T-helper 1 cell treated with Interleukin-12 subunit alpha and Interleukin-12 subunit beta and Interleukin-4 antibody, amounts not matched to agents 30 ng/mL and 1 ng/mL, for 36 hours (primary cell): Measurements from ENCODE around the gene ZNF358. TPM values are rescaled to one million over a fixed set of nuclear protein-coding genes. Genes with fewer than 3 reads are reported as not detected.

Source experiments
- intact Hi-C: fragments of 100-400 bp; cut with micrococcal nuclease; formaldehyde crosslinking; loops from one replicate; pipeline ENCODE4 v1.15.1; 2024
- total RNA-seq: library from RNA; stranded (reverse); gene quantifications from 2 replicates; pipeline ENCODE4 v1.2.3, GENCODE V29; 2022

The ZNF358 gene
- total RNA-seq, 1 donor from 2014 or later: 5.9 TPM

DNA sequence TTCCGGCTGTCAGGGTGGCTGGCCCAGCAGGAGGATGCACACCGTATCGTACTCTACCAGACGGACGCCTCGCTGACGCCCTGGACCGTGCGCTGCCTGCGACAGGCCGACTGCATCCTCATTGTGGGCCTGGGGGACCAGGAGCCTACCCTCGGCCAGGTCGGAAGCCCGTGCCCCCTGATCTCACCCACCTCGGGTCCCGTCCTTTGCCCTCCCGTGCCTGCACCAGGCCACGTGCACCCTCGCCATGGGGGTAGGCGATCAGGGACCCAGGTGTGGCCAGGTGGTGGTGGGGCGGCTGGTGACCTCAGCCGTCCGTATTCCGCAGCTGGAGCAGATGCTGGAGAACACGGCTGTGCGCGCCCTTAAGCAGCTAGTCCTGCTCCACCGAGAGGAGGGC, 38.7 kb downstream of the ZNF358 start:
- intact Hi-C loops: no loop called here

DNA sequence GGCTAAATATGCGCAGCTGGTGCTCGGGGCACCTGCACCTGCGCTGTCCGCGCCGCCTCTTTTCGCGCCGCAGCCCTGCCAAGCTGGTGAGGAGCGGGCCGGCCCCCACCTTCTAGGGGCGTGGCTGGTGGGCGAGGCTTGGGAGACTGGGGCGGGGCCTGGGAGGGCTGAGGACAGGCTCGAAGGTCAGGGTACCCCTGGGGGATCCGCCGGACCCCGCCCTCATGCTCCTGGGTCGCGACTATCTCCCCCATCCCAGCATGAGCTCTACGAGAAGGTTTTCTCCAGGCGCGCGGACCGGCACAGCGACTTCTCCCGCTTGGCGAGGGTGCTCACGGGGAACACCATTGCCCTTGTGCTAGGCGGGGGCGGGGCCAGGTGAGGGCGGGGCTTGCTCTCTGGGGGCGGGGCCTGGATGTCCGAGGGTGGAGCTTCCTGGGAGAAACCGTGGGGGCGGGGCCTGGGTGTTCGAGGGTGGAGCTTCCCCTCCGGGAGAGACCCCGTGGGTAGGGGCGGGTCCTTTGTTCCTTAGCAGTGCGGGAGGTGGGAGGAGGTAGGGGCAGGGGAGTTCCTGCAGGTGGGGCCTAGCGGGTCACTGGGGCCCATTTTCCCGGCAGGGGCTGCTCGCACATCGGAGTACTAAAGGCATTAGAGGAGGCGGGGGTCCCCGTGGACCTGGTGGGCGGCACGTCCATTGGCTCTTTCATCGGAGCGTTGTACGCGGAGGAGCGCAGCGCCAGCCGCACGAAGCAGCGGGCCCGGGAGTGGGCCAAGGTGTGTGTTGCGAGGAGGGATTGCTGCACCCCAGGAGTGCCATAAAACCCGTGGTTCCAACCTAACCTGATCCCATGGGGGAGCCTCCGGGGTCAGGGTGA, 39.3 kb downstream of the ZNF358 start:
- intact Hi-C loops: no loop called here

- intact Hi-C loops: no loop called here
These were observed 40.9 kb downstream of the ZNF358 start for GRCh38 chr19:7556696-7557315.

DNA sequence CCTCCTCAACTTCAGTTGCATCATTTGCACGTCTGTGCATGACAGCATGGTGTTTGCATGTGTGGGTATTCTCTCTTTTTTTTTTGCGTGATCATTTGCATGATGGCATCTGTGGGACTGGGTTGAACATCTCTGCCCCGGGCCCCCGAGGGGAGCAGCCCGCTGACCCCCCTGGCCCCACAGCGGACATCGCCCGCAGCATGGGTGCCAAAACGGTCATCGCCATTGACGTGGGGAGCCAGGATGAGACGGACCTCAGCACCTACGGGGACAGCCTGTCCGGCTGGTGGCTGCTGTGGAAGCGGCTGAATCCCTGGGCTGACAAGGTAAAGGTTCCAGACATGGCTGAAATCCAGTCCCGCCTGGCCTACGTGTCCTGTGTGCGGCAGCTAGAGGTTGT, 42.8 kb downstream of the ZNF358 start:
- intact Hi-C loops: no loop called here

DNA sequence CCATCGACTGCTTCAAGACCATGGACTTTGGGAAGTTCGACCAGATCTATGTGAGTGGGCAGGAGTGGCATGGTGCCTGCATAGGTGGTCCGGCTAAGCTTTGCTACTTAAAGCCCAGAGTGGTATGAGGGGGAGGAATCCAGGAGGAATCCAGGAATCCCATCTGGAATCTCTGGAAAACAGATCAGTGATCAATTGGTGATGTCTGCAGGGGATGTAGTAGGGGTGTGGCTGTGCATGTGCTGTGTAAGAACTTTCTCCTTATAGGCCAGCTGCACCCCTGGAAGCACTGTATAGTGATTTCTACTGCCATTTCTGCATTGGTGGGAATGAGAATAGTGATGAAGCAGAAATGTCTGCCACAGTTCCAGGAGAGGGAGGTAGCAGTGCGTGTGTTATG, 43.2 kb downstream of the ZNF358 start:
- intact Hi-C loops: no loop called here

GRCh38 chr19:7560255-7560654, 44.4 kb downstream of the ZNF358 start:
- intact Hi-C loops: no loop called here

DNA sequence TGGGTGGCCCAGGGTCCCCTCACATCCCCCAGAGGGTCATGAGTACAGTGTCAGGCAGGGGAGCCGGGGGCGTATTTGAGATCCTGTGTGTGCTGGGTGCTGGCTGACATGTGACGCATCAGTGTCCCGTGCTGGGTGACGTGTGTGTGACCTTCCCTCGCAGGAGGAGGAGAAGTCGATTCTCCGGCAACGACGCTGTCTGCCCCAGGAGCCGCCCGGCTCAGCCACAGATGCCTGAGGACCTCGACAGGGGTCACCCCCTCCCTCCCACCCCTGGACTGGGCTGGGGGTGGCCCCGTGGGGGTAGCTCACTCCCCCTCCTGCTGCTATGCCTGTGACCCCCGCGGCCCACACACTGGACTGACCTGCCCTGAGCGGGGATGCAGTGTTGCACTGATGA, 45.4 kb downstream of the ZNF358 start:
- intact Hi-C loops: no loop called here

DNA sequence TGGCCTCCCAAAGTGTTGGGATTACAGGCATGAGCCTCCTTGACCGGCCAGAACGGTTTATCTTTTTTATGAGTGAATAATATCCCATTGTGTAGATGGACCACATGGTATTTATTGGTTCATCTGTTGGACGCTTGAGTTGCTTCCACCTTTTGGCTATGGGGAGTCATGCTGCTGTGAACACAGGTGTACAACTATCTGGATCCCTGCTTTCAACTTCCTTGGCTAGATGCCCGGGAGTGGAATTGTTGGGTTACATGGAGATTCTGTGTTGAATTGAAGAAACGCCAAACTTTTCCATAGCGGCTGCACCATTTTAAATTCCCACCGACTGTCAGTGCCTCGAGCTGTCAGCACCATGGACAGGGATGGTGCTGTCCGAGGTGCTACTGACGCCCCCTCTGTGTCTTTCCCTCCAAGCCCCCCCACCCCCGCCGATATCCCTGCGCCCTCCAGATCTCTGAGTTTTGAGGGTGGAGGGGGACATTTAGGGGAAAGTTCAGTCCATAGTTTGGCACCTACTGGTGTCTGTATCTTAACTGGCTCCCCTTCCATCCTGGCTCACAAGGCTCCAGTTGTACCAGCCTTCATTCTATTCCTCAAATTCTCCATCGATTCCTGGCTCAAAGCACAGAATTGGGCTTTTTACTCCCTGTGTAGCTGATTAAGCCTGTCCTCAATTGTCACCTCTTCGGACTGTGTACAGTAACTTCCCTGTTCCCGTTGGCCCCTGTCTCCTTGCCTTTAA, 46.9 kb downstream of the ZNF358 start:
- intact Hi-C loops: no loop called here

DNA sequence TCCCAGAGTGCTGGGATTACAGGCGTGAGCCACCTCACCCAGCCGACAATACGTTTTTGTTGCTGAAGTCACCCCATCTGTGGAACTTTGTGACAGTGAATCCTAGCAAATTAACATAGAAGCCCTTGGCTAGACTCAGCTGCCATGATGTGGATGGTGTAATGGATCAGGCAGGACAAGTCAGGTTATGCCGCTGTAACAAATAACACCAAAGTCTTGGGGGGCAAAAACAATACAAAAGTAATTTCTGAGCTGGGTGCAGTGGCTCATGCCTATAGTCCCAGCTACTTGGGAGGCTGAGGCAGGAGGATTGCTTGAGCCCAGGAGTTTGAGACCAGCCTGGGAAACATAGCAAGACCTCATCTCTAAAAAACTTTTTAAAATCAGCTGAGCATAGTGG, 49.0 kb downstream of the ZNF358 start:
- intact Hi-C loops: loop anchor here (5.0 kb wide), 1 partner anchor 198 kb away; no protein-coding TSS in a partner anchor

DNA sequence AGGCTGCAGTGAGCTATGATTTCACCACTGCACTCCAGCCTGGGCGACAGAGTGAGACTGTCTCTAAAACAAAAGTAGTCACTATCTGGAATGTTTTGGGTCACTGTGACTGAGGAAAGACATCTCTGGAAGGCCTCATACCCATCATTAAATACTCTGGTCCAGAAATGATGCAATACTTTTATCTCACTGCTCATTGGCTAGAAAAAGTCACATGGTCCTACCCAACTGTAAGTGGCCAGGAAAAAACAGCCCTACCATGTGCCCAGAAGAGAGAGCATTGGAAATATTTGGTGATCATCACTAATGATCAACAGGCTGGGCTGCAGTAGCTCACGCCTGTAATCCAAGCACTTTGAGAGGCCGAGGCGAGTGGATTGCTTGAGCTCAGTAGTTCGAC, 49.4 kb downstream of the ZNF358 start:
- intact Hi-C loops: loop anchor here (5.0 kb wide), 1 partner anchor 198 kb away; no protein-coding TSS in a partner anchor

Other genes starting within 250 kb of the ZNF358 start
- 0.51 and 0.81 TPM in 2 replicates for gene INSR, start 221.7 kb upstream of the ZNF358 start, total RNA-seq
- gene ARHGEF18, start 167.2 kb upstream of the ZNF358 start, total RNA-seq: 41.8 and 51.2 TPM in 2 replicates
- 0.42 and 0.98 TPM in 2 replicates for gene PEX11G, start 27.1 kb upstream of the ZNF358 start, total RNA-seq
- gene MCOLN1, start 6.5 kb downstream of the ZNF358 start, total RNA-seq: 15.8 and 18.4 TPM in 2 replicates
- gene PNPLA6, start 19.6 kb downstream of the ZNF358 start, total RNA-seq: 143 and 148 TPM in 2 replicates
- 0.34 and 0.39 TPM in 2 replicates for gene CAMSAP3, start 79.8 kb downstream of the ZNF358 start, total RNA-seq
- gene XAB2, start 113.4 kb downstream of the ZNF358 start, total RNA-seq: 46.1 and 47.0 TPM in 2 replicates
- gene PET100, start 113.7 kb downstream of the ZNF358 start, total RNA-seq: 119 and 124 TPM in 2 replicates
- gene PCP2, start 117.6 kb downstream of the ZNF358 start, total RNA-seq: 1.7 and 1.9 TPM in 2 replicates
- gene STXBP2, start 121.0 kb downstream of the ZNF358 start, total RNA-seq: 148 and 152 TPM in 2 replicates
- not detected in 2 replicates for gene RETN, start 152.9 kb downstream of the ZNF358 start, total RNA-seq
- not detected in 2 replicates for gene MCEMP1, start 161.0 kb downstream of the ZNF358 start, total RNA-seq
- gene TRAPPC5, start 164.7 kb downstream of the ZNF358 start, total RNA-seq: 77.3 and 82.9 TPM in 2 replicates
- gene FCER2, start 186.0 kb downstream of the ZNF358 start, total RNA-seq: not detected in 2 replicates
- gene CLEC4G, start 216.0 kb downstream of the ZNF358 start, total RNA-seq: not detected in 2 replicates
- gene CD209, start 231.4 kb downstream of the ZNF358 start, total RNA-seq: not detected in 2 replicates
- not detected in 2 replicates for gene CLEC4M, start 247.1 kb downstream of the ZNF358 start, total RNA-seq